ENCODE results near the gene NUDC. TPM values are rescaled to one million over a fixed set of nuclear protein-coding genes. Genes with fewer than 3 reads are reported as not detected.

Gene NUDC
- total and polyA plus RNA-seq, 2 of the 13 experiments (the other 11 are each of a cell fraction or from before 2014, with no cell fraction given): 34.7 to 104 TPM

DNA sequence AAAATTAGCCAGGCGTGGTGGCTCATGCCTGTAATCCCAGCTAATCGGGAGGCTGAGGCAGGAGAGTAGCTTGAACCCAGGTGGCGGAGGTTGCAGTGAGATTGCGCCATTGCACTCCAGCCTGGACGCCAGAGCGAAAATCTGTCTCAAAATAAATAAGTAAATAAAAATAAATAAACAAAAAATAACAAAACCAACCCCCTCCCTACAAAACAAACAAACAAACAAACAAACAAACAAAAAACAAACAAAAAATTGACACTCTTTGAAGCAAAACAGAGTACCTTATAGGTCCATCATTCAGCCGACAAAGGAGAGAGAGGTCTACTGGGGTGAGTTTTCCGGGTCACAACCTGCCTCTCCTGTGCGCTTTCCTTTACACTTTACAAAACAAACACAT is 44.1 kb downstream of the NUDC start:
- Histone ChIP-seq H4K20me1 (ENCODE audit: insufficient read depth, low read length) (no peaks in the 10 kb centered on the region), H3K27me3 (ENCODE audit: control insufficient read depth in 1 of 2, insufficient read depth in 2 of 2, low read length in 2 of 2) (0 out of 5 replicates have a peak, but pooled peaks cover 0 to 4% of the 10 kb centered on the region in 2 experiments), H3K9ac (ENCODE audit: insufficient read depth, low read depth, low read length) (no peak overlapping the region), H3K4me2 (ENCODE audit: low read depth, low read length) (peak overlapping the region; percentile 76; the same call in 1 of the 2 replicates), H3K79me2 (ENCODE audit: insufficient read depth, low read length) (no peaks in the 10 kb centered on the region), H2AFZ (ENCODE audit: low read length) (no peak overlapping the region), H3K4me1 (ENCODE audit: insufficient read depth, low read length) (peaks cover 98% of the 10 kb centered on the region), H3K4me3 (replicated peaks in 1 of 3; ENCODE audit: insufficient read depth in 1 of 3, low read depth in 2 of 3, low read length in 3 of 3) (no peak overlapping the region), H3K9me3 (ENCODE audit: low read length) (no peaks in the 10 kb centered on the region), H3K36me3 (replicated peaks in 1 of 2; ENCODE audit: control insufficient read depth in 1 of 2, insufficient read depth in 2 of 2, low read length in 2 of 2) (no peaks in the 10 kb centered on the region), H3K27ac (ENCODE audit: extremely low read length, insufficient read depth, low read length) (no peak overlapping the region)
- in situ Hi-C loops (cut with HindIII; ENCODE audit: extremely low pct_ligation_motif_present, low pct_unique_long_range_greater_than_20kb) (loop anchor here (5.0 kb wide), 1 partner anchor 132 kb away; no protein-coding TSS in a partner anchor), intact Hi-C loops (cut with micrococcal nuclease; ENCODE audit: unreplicated experiment) (loop anchor here (10.0 kb wide), 2 partner anchors 79 to 129 kb away; no protein-coding TSS in a partner anchor)
- DNase-seq (ENCODE audit: low spot score): no peak
- TF ChIP-seq ZNF616 (CRISPR knock-in tag; IDR thresholded peaks at IDR 0.05; ENCODE audit: low read depth) (no peak), MED1 (CRISPR knock-in tag; IDR thresholded peaks at IDR 0.05) (no peak), FOXP1 (IDR thresholded peaks at IDR 0.05) (peak; percentile 91), FOXP1 (CRISPR knock-in tag; IDR thresholded peaks at IDR 0.05) (no peak), ZNF674 (CRISPR knock-in tag; IDR thresholded peaks at IDR 0.05; ENCODE audit: low read depth) (no peak), FOSL1 (CRISPR knock-in tag; IDR thresholded peaks at IDR 0.05; ENCODE audit: borderline replicate concordance) (no peak), ERF (CRISPR knock-in tag; IDR thresholded peaks at IDR 0.05) (no peak), ZNF367 (CRISPR knock-in tag; IDR thresholded peaks at IDR 0.05; ENCODE audit: borderline replicate concordance) (no peak), ETV5 (CRISPR knock-in tag; IDR thresholded peaks at IDR 0.05; ENCODE audit: borderline replicate concordance) (no peak)
- ATAC-seq: no peak
- no TSS peak for BruUV-seq (replicated peaks)
- POLR2A ChIA-PET: interaction anchor here (0.6 to 5.7 kb wide), 5 partner anchors 27 to 76 kb away, joined by 3 to 253 read pairs (median 9); partner anchors contain the start of genes GPN2, NR0B2 and TRNP1
- no peak for FAIRE-seq
- CTCF ChIA-PET (ENCODE audit: low intra/inter-chr PET ratio, low total read pairs): no interaction called here
- WGBS (ENCODE audit: low lambda C conversion rate): 77% methylated on average over 9 of the region's 9 CpGs

DNA sequence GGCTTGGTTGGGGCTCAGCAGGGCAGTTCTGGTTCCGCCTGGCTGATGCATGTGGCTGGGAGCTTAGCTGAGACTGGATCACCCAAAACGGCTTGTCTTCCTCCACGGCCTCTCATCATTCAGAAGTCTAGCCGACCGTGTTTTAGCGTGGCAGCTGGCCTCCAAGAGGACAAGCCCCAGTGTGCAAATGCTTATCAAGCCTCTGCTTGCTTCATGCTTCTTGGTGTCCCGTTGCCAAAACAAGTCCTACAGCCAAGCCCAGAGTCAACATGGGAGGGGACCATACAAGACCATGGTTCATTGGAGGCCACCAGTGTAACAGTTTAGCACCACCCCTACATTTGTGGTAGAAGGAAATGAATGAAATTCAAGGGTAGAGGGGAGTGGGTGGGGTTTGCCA is 49.3 kb downstream of the NUDC start:
- POLR2A ChIA-PET: interaction anchor here (5.7 kb wide), 1 partner anchor 26 kb away, joined by 253 read pairs; the partner anchor contains the start of gene TRNP1
- peak overlapping the region; percentile 70 for H3K4me2 ChIP-seq (ENCODE audit: low read depth, low read length)
- peak; percentile 82 for DNase-seq (ENCODE audit: low spot score)
- no peaks in the 10 kb centered on the region for H3K79me2 ChIP-seq (ENCODE audit: insufficient read depth, low read length)
- H3K27me3 ChIP-seq (ENCODE audit: control insufficient read depth in 1 of 2, insufficient read depth in 2 of 2, low read length in 2 of 2): 0 out of 5 replicates have a peak, but pooled peaks cover 0 to 4% of the 10 kb centered on the region in 2 experiments
- H2AFZ ChIP-seq (ENCODE audit: low read length): no peak overlapping the region
- peak overlapping the region; percentile 36; the same call in 1 of the 2 replicates for H3K9ac ChIP-seq (ENCODE audit: insufficient read depth, low read depth, low read length)
- H3K36me3 ChIP-seq (replicated peaks in 1 of 2; ENCODE audit: control insufficient read depth in 1 of 2, insufficient read depth in 2 of 2, low read length in 2 of 2): no peaks in the 10 kb centered on the region
- peak; percentile 74 for FAIRE-seq
- ATAC-seq: peak; percentile 61
- intact Hi-C loops (cut with micrococcal nuclease; ENCODE audit: unreplicated experiment) (no loop called here), in situ Hi-C loops (cut with HindIII; ENCODE audit: extremely low pct_ligation_motif_present, low pct_unique_long_range_greater_than_20kb) (no loop called here)
- peak overlapping the region in 1 of 3 experiments; percentile 45; a peak in 2 of 6 replicates for H3K4me3 ChIP-seq (replicated peaks in 1 of 3; ENCODE audit: insufficient read depth in 1 of 3, low read depth in 2 of 3, low read length in 3 of 3)
- CTCF ChIA-PET (ENCODE audit: low intra/inter-chr PET ratio, low total read pairs): no interaction called here
- H3K4me1 ChIP-seq (ENCODE audit: insufficient read depth, low read length): peaks cover 81% of the 10 kb centered on the region
- H3K9me3 ChIP-seq (ENCODE audit: low read length): no peaks in the 10 kb centered on the region
- no peaks in the 10 kb centered on the region for H4K20me1 ChIP-seq (ENCODE audit: insufficient read depth, low read length)
- H3K27ac ChIP-seq (ENCODE audit: extremely low read length, insufficient read depth, low read length): no peak overlapping the region
- no TSS peak for BruUV-seq (replicated peaks)
- WGBS (ENCODE audit: low lambda C conversion rate): 0% methylated on average over 7 of the region's 7 CpGs
- TF ChIP-seq FOSL2 (CRISPR knock-in tag; IDR thresholded peaks at IDR 0.05) (peak; percentile 49), MED1 (CRISPR knock-in tag; IDR thresholded peaks at IDR 0.05) (peak; percentile 59), NFYC (CRISPR knock-in tag; IDR thresholded peaks at IDR 0.05) (no peak), SPEN (CRISPR knock-in tag; IDR thresholded peaks at IDR 0.05; ENCODE audit: low read depth) (no peak), SALL1 (CRISPR knock-in tag; IDR thresholded peaks at IDR 0.05) (peak; percentile 48; the same call in 1 of the 2 replicates), HOXA9 (CRISPR knock-in tag; IDR thresholded peaks at IDR 0.05; ENCODE audit: borderline replicate concordance) (no peak), GLI4 (CRISPR knock-in tag; IDR thresholded peaks at IDR 0.05; ENCODE audit: borderline replicate concordance) (no peak), RFX1 (IDR thresholded peaks at IDR 0.05) (0 out of 2 replicates have a peak, but pooled peaks have one; percentile 40), ARID2 (CRISPR knock-in tag; IDR thresholded peaks at IDR 0.05; ENCODE audit: borderline replicate concordance) (no peak)
- TF ChIP-seq, protein P1, sequence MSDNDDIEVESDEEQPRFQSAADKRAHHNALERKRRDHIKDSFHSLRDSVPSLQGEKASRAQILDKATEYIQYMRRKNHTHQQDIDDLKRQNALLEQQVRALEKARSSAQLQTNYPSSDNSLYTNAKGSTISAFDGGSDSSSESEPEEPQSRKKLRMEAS (IDR thresholded peaks at IDR 0.05): no peak
- TF ChIP-seq, protein P2, sequence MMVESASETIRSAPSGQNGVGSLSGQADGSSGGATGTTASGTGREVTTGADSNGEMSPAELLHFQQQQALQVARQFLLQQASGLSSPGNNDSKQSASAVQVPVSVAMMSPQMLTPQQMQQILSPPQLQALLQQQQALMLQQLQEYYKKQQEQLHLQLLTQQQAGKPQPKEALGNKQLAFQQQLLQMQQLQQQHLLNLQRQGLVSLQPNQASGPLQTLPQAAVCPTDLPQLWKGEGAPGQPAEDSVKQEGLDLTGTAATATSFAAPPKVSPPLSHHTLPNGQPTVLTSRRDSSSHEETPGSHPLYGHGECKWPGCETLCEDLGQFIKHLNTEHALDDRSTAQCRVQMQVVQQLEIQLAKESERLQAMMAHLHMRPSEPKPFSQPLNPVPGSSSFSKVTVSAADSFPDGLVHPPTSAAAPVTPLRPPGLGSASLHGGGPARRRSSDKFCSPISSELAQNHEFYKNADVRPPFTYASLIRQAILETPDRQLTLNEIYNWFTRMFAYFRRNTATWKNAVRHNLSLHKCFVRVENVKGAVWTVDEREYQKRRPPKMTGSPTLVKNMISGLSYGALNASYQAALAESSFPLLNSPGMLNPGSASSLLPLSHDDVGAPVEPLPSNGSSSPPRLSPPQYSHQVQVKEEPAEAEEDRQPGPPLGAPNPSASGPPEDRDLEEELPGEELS (CRISPR knock-in tag; IDR thresholded peaks at IDR 0.05): peak; percentile 50; the same call in 1 of the 2 replicates

Measured in HepG2 (cell line).